HEK293 (cell line): ENCODE data around the gene PHYKPL.

Source experiments
- CTCF ChIA-PET: fragments of 350-600 bp; formaldehyde crosslinking; extraction: SDS; loops from one replicate; lab custom pipeline; 2021; ENCODE audit warnings: antibody characterized with exemption; lab: Yijun Ruan, JAX
- POLR2A ChIA-PET: fragments of 300-600 bp; formaldehyde crosslinking; extraction: SDS; loops from one replicate; lab custom pipeline; 2020; ENCODE audit warnings: antibody characterized with exemption, inconsistent platforms; lab: Yijun Ruan, JAX
- H3K27ac ChIP-seq: fragments of 200-500 bp; sonication (Bioruptor generic); 2 replicates; pipeline ENCODE4 v1.5.1; 2014; ENCODE audit warnings: low read depth, low read length, control low read depth, inconsistent platforms; ENCODE audit errors: extremely low read depth
- H3K36me3 ChIP-seq, 2 experiments: fragments of 200-500 bp in 1 of 2; sonication (Bioruptor generic) in 1 of 2; 1 replicate in 1 of 2; 2 replicates in 1 of 2; pipeline ENCODE4 v1.5.1; 2014 to 2017; ENCODE audit warnings: inconsistent platforms in 2 of 2, low read length in 2 of 2; ENCODE audit not compliant: control insufficient read depth in 2 of 2, insufficient read depth in 1 of 2
- H3K4me1 ChIP-seq: fragments of 200-500 bp; sonication (Bioruptor generic); 2 replicates; pipeline ENCODE4 v1.5.1; 2014; ENCODE audit warnings: mild to moderate bottlenecking, low read length, inconsistent platforms; ENCODE audit not compliant: control insufficient read depth, insufficient read depth
- H3K4me3 ChIP-seq: 2 replicates; pipeline ENCODE4 v1.5.1; 2011; ENCODE audit warnings: low read depth, mild to moderate bottlenecking, control low read depth, low read length, moderate library complexity
- H3K9me3 ChIP-seq: fragments of 200-500 bp; sonication (Bioruptor generic); 2 replicates; pipeline ENCODE4 v1.5.1; 2014; ENCODE audit warnings: low read depth, low read length, inconsistent platforms; ENCODE audit not compliant: control insufficient read depth, insufficient read depth
- KLF9 ChIP-seq: fragments of 450-650 bp; formaldehyde crosslinking; IDR thresholded peaks from 2 replicates; pipeline ENCODE4 v1.5.1; 2016; ENCODE audit warnings: missing biosample characterization, missing genetic modification characterization, low read depth
- ZFP69B ChIP-seq: fragments of 450-650 bp; formaldehyde crosslinking; IDR thresholded peaks from 2 replicates; pipeline ENCODE4 v1.5.1; 2016; ENCODE audit warnings: missing biosample characterization, missing genetic modification characterization
- ZNF121 ChIP-seq: fragments of 450-650 bp; formaldehyde crosslinking; IDR thresholded peaks from 2 replicates; pipeline ENCODE4 v1.5.1; 2016; ENCODE audit warnings: missing biosample characterization, missing genetic modification characterization
- ZNF2 ChIP-seq: fragments of 450-650 bp; formaldehyde crosslinking; IDR thresholded peaks from 2 replicates; pipeline ENCODE4 v1.5.1; 2016; ENCODE audit warnings: missing biosample characterization, missing genetic modification characterization
- ZNF202 ChIP-seq: fragments of 450-650 bp; formaldehyde crosslinking; IDR thresholded peaks from 2 replicates; pipeline ENCODE4 v1.5.1; 2016; ENCODE audit warnings: missing biosample characterization, missing genetic modification characterization, borderline replicate concordance
- ZNF391 ChIP-seq: fragments of 450-650 bp; formaldehyde crosslinking; IDR thresholded peaks from 2 replicates; pipeline ENCODE4 v1.5.1; 2016; ENCODE audit warnings: low read depth, missing biosample characterization, missing genetic modification characterization, borderline replicate concordance
- ZNF426 ChIP-seq: fragments of 450-650 bp; formaldehyde crosslinking; IDR thresholded peaks from 2 replicates; pipeline ENCODE4 v1.5.1; 2017; ENCODE audit warnings: missing biosample characterization, missing genetic modification characterization, mild to moderate bottlenecking, inconsistent platforms, moderate library complexity
- ZNF510 ChIP-seq: fragments of 450-650 bp; formaldehyde crosslinking; IDR thresholded peaks from 2 replicates; pipeline ENCODE4 v1.5.1; 2018; ENCODE audit warnings: mild to moderate bottlenecking, missing genetic modification characterization, missing biosample characterization; ENCODE audit not compliant: insufficient replicate concordance
- ZNF555 ChIP-seq: fragments of 450-650 bp; formaldehyde crosslinking; conservative IDR thresholded peaks from 2 replicates; pipeline ENCODE4 v1.5.1; 2017; ENCODE audit warnings: missing biosample characterization, mild to moderate bottlenecking, missing genetic modification characterization, inconsistent platforms
- ZNF670 ChIP-seq: fragments of 450-650 bp; formaldehyde crosslinking; IDR thresholded peaks from 2 replicates; pipeline ENCODE4 v1.5.1; 2016; ENCODE audit warnings: missing biosample characterization, missing genetic modification characterization, low read depth
- ZNF768 ChIP-seq: fragments of 450-650 bp; formaldehyde crosslinking; IDR thresholded peaks from 2 replicates; pipeline ENCODE4 v1.5.1; 2018; ENCODE audit warnings: missing biosample characterization, mild to moderate bottlenecking, missing genetic modification characterization
- TF ChIP-seq, protein P1 (sequence below): fragments of 450-650 bp; formaldehyde crosslinking; IDR thresholded peaks from 2 replicates; pipeline ENCODE4 v1.5.1; 2016; ENCODE audit warnings: missing biosample characterization, missing genetic modification characterization
- TF ChIP-seq, protein P2 (sequence below): fragments of 450-650 bp; formaldehyde crosslinking; IDR thresholded peaks from 2 replicates; pipeline ENCODE4 v1.5.1; 2017; ENCODE audit warnings: missing biosample characterization, missing genetic modification characterization
- TF ChIP-seq, protein P3 (sequence below): fragments of 450-650 bp; formaldehyde crosslinking; IDR thresholded peaks from 2 replicates; pipeline ENCODE4 v1.5.1; 2016; ENCODE audit warnings: missing biosample characterization, missing genetic modification characterization
- TF ChIP-seq, protein P4 (sequence below): fragments of 450-650 bp; formaldehyde crosslinking; IDR thresholded peaks from 2 replicates; pipeline ENCODE4 v1.5.1; 2016; ENCODE audit warnings: missing biosample characterization, missing genetic modification characterization

The PHYKPL gene

DNA sequence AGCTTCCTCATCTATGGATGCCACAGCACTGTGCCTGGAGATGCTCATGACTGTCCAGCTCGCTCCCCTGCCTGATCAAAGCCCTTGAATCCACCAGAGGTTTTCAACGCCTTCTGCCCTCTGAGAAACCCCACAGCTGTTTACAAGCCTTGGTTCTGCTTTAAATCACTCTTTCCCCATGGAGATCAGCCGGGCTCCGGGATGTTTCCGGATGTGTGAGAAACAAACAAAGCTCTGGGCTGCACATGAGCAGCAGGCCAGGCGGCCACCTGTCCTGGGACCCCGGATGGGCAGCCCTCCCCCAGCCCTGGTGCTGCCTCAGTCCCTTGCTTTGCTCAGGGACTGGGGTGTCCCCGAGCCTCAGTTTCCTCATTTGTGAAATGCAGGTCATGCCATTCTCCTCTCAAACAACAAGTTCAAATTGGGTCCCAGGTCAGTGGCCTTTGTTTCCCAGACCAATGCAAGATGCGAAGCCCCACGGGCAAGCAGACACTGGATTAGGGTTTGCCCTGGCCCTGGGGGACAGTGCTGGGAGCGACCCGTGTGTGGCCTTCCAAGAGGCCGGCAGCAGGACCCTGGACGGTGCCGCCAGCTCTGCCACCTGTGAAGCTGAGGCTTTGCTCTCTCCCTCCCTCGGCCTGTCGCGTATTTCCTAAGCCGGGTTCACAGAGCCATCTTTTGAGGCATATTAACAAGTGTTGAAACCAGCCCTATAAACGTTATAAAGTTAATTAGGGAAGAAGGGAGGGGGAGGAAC, 42.4 kb upstream of the PHYKPL start:
- no peaks in the 10 kb centered on the region for H3K36me3 ChIP-seq
- no peaks in the 10 kb centered on the region for H3K4me1 ChIP-seq
- CTCF ChIA-PET = interaction anchor here (0.6 to 1.0 kb wide), 4 partner anchors 9 to 315 kb away, joined by 3 to 4 read pairs (median 4); partner anchors contain the start of gene COL23A1
- H3K4me3 ChIP-seq = no peak overlapping the region
- H3K27ac ChIP-seq = no peak overlapping the region
- POLR2A ChIA-PET = no interaction called here
- TF ChIP-seq ZNF510 (tag by site-specific recombination) (no peak), ZFP69B (tag by site-specific recombination) (no peak), ZNF555 (no peak), ZNF426 (tag by site-specific recombination) (no peak), ZNF391 (tag by site-specific recombination) (no peak), ZNF670 (no peak), ZNF2 (tag by site-specific recombination) (no peak), ZNF121 (tag by site-specific recombination) (no peak), ZNF768 (tag by site-specific recombination) (no peak), ZNF202 (tag by site-specific recombination) (no peak)
- TF ChIP-seq, protein P1, sequence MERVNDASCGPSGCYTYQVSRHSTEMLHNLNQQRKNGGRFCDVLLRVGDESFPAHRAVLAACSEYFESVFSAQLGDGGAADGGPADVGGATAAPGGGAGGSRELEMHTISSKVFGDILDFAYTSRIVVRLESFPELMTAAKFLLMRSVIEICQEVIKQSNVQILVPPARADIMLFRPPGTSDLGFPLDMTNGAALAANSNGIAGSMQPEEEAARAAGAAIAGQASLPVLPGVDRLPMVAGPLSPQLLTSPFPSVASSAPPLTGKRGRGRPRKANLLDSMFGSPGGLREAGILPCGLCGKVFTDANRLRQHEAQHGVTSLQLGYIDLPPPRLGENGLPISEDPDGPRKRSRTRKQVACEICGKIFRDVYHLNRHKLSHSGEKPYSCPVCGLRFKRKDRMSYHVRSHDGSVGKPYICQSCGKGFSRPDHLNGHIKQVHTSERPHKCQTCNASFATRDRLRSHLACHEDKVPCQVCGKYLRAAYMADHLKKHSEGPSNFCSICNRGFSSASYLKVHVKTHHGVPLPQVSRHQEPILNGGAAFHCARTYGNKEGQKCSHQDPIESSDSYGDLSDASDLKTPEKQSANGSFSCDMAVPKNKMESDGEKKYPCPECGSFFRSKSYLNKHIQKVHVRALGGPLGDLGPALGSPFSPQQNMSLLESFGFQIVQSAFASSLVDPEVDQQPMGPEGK = no peak
- H3K9me3 ChIP-seq = no peaks in the 10 kb centered on the region

DNA sequence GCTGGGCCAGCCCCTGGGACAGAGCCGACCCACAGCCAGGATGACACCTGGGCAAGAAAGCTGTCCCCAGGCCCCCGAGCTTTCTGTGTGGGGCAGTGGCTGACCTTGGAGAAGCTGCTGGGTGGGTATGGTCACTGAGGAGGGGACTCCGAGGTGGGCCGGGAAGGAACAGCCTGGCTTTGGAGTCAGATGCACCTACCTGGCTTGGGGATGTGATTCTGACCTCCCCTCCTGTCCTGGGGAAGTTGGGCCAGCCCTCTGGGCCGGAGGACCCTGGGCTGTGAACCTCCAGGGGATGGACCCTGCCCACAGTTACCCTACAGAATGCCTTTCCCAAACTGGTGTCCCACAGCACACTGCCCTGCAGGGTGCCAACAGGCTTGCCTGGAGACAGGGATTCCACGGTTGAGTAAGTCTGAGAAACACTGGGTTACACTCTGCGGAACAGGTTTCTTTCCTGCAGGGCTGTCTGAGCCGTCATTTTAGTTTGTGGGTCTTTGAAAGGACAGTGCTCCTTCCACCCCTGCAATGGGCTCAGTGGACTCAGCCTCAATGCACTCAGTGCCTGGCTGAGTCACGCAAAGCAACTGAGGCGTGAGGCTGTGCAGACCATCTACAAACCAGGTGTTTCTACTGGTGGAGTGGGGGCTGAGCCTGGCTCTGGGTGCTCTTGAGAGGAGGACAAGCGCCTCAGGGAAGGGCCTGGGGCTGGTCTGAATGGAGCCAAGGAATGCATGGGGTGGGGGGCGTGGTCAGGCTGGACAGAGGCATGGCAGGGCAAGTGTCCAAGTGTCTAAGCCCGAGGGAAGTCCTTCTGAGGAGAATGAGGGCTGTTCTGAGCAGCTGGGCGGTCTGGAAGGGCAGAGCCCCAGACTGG, 41.3 kb upstream of the PHYKPL start:
- ChIA-PET CTCF (interaction anchor here (1.1 to 1.2 kb wide), 2 partner anchors 10 to 39 kb away, joined by 3 to 4 read pairs; no protein-coding TSS in a partner anchor), POLR2A (no interaction called here)

More for the DNA sequence above, 41.3 kb upstream of the PHYKPL start:
- TF ChIP-seq, protein P2, sequence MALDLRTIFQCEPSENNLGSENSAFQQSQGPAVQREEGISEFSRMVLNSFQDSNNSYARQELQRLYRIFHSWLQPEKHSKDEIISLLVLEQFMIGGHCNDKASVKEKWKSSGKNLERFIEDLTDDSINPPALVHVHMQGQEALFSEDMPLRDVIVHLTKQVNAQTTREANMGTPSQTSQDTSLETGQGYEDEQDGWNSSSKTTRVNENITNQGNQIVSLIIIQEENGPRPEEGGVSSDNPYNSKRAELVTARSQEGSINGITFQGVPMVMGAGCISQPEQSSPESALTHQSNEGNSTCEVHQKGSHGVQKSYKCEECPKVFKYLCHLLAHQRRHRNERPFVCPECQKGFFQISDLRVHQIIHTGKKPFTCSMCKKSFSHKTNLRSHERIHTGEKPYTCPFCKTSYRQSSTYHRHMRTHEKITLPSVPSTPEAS (tag by site-specific recombination) = no peak
- TF ChIP-seq, protein P3, sequence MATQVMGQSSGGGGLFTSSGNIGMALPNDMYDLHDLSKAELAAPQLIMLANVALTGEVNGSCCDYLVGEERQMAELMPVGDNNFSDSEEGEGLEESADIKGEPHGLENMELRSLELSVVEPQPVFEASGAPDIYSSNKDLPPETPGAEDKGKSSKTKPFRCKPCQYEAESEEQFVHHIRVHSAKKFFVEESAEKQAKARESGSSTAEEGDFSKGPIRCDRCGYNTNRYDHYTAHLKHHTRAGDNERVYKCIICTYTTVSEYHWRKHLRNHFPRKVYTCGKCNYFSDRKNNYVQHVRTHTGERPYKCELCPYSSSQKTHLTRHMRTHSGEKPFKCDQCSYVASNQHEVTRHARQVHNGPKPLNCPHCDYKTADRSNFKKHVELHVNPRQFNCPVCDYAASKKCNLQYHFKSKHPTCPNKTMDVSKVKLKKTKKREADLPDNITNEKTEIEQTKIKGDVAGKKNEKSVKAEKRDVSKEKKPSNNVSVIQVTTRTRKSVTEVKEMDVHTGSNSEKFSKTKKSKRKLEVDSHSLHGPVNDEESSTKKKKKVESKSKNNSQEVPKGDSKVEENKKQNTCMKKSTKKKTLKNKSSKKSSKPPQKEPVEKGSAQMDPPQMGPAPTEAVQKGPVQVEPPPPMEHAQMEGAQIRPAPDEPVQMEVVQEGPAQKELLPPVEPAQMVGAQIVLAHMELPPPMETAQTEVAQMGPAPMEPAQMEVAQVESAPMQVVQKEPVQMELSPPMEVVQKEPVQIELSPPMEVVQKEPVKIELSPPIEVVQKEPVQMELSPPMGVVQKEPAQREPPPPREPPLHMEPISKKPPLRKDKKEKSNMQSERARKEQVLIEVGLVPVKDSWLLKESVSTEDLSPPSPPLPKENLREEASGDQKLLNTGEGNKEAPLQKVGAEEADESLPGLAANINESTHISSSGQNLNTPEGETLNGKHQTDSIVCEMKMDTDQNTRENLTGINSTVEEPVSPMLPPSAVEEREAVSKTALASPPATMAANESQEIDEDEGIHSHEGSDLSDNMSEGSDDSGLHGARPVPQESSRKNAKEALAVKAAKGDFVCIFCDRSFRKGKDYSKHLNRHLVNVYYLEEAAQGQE = peak; percentile 26; the same call in 1 of the 2 replicates
- peak; percentile 21; the same call in 1 of the 2 replicates for TF ChIP-seq KLF9 (tag by site-specific recombination)
- TF ChIP-seq, protein P4, sequence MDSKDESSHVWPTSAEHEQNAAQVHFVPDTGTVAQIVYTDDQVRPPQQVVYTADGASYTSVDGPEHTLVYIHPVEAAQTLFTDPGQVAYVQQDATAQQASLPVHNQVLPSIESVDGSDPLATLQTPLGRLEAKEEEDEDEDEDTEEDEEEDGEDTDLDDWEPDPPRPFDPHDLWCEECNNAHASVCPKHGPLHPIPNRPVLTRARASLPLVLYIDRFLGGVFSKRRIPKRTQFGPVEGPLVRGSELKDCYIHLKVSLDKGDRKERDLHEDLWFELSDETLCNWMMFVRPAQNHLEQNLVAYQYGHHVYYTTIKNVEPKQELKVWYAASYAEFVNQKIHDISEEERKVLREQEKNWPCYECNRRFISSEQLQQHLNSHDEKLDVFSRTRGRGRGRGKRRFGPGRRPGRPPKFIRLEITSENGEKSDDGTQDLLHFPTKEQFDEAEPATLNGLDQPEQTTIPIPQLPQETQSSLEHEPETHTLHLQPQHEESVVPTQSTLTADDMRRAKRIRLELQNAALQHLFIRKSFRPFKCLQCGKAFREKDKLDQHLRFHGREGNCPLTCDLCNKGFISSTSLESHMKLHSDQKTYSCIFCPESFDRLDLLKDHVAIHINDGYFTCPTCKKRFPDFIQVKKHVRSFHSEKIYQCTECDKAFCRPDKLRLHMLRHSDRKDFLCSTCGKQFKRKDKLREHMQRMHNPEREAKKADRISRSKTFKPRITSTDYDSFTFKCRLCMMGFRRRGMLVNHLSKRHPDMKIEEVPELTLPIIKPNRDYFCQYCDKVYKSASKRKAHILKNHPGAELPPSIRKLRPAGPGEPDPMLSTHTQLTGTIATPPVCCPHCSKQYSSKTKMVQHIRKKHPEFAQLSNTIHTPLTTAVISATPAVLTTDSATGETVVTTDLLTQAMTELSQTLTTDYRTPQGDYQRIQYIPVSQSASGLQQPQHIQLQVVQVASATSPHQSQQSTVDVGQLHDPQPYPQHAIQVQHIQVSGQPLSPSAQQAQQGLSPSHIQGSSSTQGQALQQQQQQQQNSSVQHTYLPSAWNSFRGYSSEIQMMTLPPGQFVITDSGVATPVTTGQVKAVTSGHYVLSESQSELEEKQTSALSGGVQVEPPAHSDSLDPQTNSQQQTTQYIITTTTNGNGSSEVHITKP = 0 out of 2 replicates have a peak, but pooled peaks have one; percentile 16
- H3K9me3 ChIP-seq = no peaks in the 10 kb centered on the region
- H3K27ac ChIP-seq = no peak overlapping the region
- H3K4me3 ChIP-seq = no peak overlapping the region
- H3K4me1 ChIP-seq = no peaks in the 10 kb centered on the region
- H3K36me3 ChIP-seq = no peaks in the 10 kb centered on the region
